ENCODE measurements around the gene SAP30BP.

DNA sequence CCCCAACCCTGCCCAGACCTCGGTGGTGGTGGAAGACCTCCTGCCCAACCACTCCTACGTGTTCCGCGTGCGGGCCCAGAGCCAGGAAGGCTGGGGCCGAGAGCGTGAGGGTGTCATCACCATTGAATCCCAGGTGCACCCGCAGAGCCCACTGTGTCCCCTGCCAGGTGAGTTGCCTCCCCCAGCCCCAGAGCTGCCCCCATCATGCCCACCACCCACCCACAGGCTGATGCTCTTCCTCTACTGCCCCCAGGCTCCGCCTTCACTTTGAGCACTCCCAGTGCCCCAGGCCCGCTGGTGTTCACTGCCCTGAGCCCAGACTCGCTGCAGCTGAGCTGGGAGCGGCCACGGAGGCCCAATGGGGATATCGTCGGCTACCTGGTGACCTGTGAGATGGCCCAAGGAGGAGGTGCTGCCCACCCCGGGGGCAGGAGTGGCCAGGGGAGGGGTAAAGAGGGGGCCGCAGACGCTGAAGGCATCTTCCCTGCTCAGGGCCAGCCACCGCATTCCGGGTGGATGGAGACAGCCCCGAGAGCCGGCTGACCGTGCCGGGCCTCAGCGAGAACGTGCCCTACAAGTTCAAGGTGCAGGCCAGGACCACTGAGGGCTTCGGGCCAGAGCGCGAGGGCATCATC lies 89.4 kb downstream of the SAP30BP start:
- TF ChIP-seq, protein P1, sequence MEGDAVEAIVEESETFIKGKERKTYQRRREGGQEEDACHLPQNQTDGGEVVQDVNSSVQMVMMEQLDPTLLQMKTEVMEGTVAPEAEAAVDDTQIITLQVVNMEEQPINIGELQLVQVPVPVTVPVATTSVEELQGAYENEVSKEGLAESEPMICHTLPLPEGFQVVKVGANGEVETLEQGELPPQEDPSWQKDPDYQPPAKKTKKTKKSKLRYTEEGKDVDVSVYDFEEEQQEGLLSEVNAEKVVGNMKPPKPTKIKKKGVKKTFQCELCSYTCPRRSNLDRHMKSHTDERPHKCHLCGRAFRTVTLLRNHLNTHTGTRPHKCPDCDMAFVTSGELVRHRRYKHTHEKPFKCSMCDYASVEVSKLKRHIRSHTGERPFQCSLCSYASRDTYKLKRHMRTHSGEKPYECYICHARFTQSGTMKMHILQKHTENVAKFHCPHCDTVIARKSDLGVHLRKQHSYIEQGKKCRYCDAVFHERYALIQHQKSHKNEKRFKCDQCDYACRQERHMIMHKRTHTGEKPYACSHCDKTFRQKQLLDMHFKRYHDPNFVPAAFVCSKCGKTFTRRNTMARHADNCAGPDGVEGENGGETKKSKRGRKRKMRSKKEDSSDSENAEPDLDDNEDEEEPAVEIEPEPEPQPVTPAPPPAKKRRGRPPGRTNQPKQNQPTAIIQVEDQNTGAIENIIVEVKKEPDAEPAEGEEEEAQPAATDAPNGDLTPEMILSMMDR (IDR thresholded peaks at IDR 0.05): no peak
- no peak for TF ChIP-seq POLR2A (IDR thresholded peaks at IDR 0.05)

Data from lower leg skin (tissue), 3 donors.